ENCODE measurements around the gene PTPN1.

GRCh38 chr20:50563133-50563944 is 53.2 kb downstream of the PTPN1 start:
- TF ChIP-seq MAFF (IDR thresholded peaks at IDR 0.05; ENCODE audit: low read depth, low read length) (no peak), ZNF629 (CRISPR knock-in tag; conservative IDR thresholded peaks at IDR 0.05) (no peak), POLR2AphosphoS5 (IDR thresholded peaks at IDR 0.05; ENCODE audit: low read depth, low read length) (no peak)
